H1 (cell line): ENCODE results near the gene FANK1. TPM values are rescaled to one million over a fixed set of nuclear protein-coding genes. Genes with fewer than 3 reads are reported as not detected.

Experiments
- CTCF ChIA-PET: fragments of 300-600 bp; sonication (Branson Sonifier 250); formaldehyde crosslinking; loops from one replicate; lab custom pipeline; 2021; ENCODE audit not compliant: partially characterized antibody; lab: Charles Lee
- POLR2A ChIA-PET: fragments of 300-600 bp; sonication (Branson Sonifier 250); formaldehyde crosslinking; loops from one replicate; lab custom pipeline; 2021; ENCODE audit warnings: inconsistent platforms; ENCODE audit not compliant: partially characterized antibody; lab: Charles Lee
- DNase-seq, 2 experiments: peaks; one replicate each; pipeline versions ENCODE4 v3.0.0 to v3.0.0-alpha.2; 2010 to 2022; ENCODE audit warnings: low spot score in 2 of 2, low read depth in 1 of 2, mixed read lengths in 1 of 2
- FAIRE-seq: peaks from 2 replicates; lab custom pipeline; 2011; peaks lifted over from hg19 to GRCh38; lab: Jason Lieb, UNC
- H2AFZ ChIP-seq: 2 replicates; pipeline ENCODE4 v1.8.1; 2012; ENCODE audit warnings: low read length, inconsistent platforms
- H2AK5ac ChIP-seq: 2 replicates; pipeline ENCODE4 v1.6.1; 2013; ENCODE audit warnings: low read depth, low read length
- H2BK120ac ChIP-seq: replicated peaks from 2 replicates; pipeline ENCODE3; 2013; ENCODE audit warnings: low read depth, low read length, inconsistent platforms
- H2BK12ac ChIP-seq: 2 replicates; pipeline ENCODE4 v1.6.1; 2013; ENCODE audit warnings: low read depth, low read length
- H2BK15ac ChIP-seq: 2 replicates; pipeline ENCODE4 v1.6.1; 2013; ENCODE audit warnings: low read length
- H2BK20ac ChIP-seq: 2 replicates; pipeline ENCODE4 v1.6.1; 2013; ENCODE audit warnings: low read length
- H2BK5ac ChIP-seq: 2 replicates; pipeline ENCODE4 v1.6.1; 2013; ENCODE audit warnings: low read depth, low read length
- H3K14ac ChIP-seq: 2 replicates; pipeline ENCODE4 v1.6.1; 2013; ENCODE audit warnings: inconsistent platforms; ENCODE audit not compliant: insufficient read length
- H3K18ac ChIP-seq: 2 replicates; pipeline ENCODE4 v1.6.1; 2013; ENCODE audit warnings: low read length; ENCODE audit errors: extremely low read depth
- H3K23ac ChIP-seq: 2 replicates; pipeline ENCODE4 v1.6.1; 2013; ENCODE audit warnings: inconsistent platforms; ENCODE audit not compliant: insufficient read length
- H3K23me2 ChIP-seq: 2 replicates; pipeline ENCODE4 v1.6.1; 2013; ENCODE audit warnings: low read depth, low read length
- H3K27ac ChIP-seq: 2 replicates; pipeline ENCODE4 v1.6.1; 2011; ENCODE audit warnings: low read depth, low read length, inconsistent platforms
- H3K27me3 ChIP-seq, 4 experiments: replicated peaks in 1 of 4; 1 replicate in 1 of 4; 2 replicates in 3 of 4; pipeline versions ENCODE4 v1.6.1 to v1.8.1; 2011 to 2013; ENCODE audit warnings: low read length in 3 of 4, mild to moderate bottlenecking in 3 of 4, inconsistent platforms in 2 of 4, mixed read lengths in 2 of 4, moderate library complexity in 1 of 4; ENCODE audit not compliant: control insufficient read depth in 3 of 4, insufficient read depth in 3 of 4; ENCODE audit errors: extremely low read depth in 1 of 4
- H3K36me3 ChIP-seq, 4 experiments: 2 replicates each; pipeline versions ENCODE4 v1.6.1 to v1.8.1; 2011 to 2013; ENCODE audit warnings: mild to moderate bottlenecking in 4 of 4, low read length in 3 of 4, moderate library complexity in 2 of 4, control low read depth in 1 of 4, inconsistent platforms in 1 of 4; ENCODE audit not compliant: insufficient read depth in 4 of 4, control insufficient read depth in 2 of 4
- H3K4ac ChIP-seq: replicated peaks from 2 replicates; pipeline ENCODE3; 2013; ENCODE audit warnings: low read length, low read depth, mixed read lengths, inconsistent platforms; ENCODE audit not compliant: insufficient read length
- H3K4me1 ChIP-seq, 4 experiments: replicated peaks in 1 of 4; 1 replicate in 1 of 4; 2 replicates in 3 of 4; pipeline versions ENCODE4 v1.6.1 to v1.8.1; 2011 to 2013; ENCODE audit warnings: low read length in 3 of 4, inconsistent platforms in 2 of 4, mixed read lengths in 1 of 4; ENCODE audit not compliant: insufficient read depth in 4 of 4, control insufficient read depth in 3 of 4
- H3K4me2 ChIP-seq, 2 experiments: 2 replicates each; pipeline versions ENCODE4 v1.6.1 to v1.8.1; 2011 to 2013; ENCODE audit warnings: low read depth in 2 of 2, low read length in 2 of 2, control low read depth in 1 of 2, inconsistent platforms in 1 of 2, mild to moderate bottlenecking in 1 of 2; ENCODE audit not compliant: insufficient read depth in 1 of 2
- H3K4me3 ChIP-seq, 4 experiments: fragments of 200-600, 300-600 bp in 1 of 4; sonication (generic), shearing (Covaris generic), sonication (Bioruptor Twin) in 1 of 4; 2 replicates each; pipeline versions ENCODE4 v1.5.1 to v1.8.1; 2011 to 2016; ENCODE audit warnings: low read length in 4 of 4, low read depth in 3 of 4, control low read depth in 2 of 4, inconsistent platforms in 2 of 4, mild to moderate bottlenecking in 2 of 4, mixed read lengths in 1 of 4, moderate library complexity in 1 of 4; ENCODE audit not compliant: insufficient read depth in 2 of 4; ENCODE audit errors: extremely low read depth in 1 of 4
- H3K56ac ChIP-seq: replicated peaks from 2 replicates; pipeline ENCODE3; 2013; ENCODE audit warnings: low read depth, mild to moderate bottlenecking, mixed read lengths, low read length, inconsistent platforms; ENCODE audit not compliant: insufficient read length
- H3K79me1 ChIP-seq: 2 replicates; pipeline ENCODE4 v1.6.1; 2013; ENCODE audit warnings: low read depth, low read length, control low read depth
- H3K79me2 ChIP-seq, 2 experiments: 2 replicates each; pipeline versions ENCODE4 v1.6.1 to v1.8.1; 2012 to 2013; ENCODE audit warnings: low read length in 2 of 2, mild to moderate bottlenecking in 2 of 2, inconsistent platforms in 1 of 2; ENCODE audit not compliant: insufficient read depth in 2 of 2, control insufficient read depth in 1 of 2
- H3K9ac ChIP-seq, 4 experiments: replicated peaks in 1 of 4; 1 replicate in 1 of 4; 2 replicates in 3 of 4; pipeline versions ENCODE4 v1.6.1 to v1.8.1; 2011 to 2013; ENCODE audit warnings: low read depth in 3 of 4, low read length in 3 of 4, control low read depth in 2 of 4, mild to moderate bottlenecking in 2 of 4, moderate library complexity in 2 of 4, inconsistent platforms in 1 of 4; ENCODE audit errors: extremely low read depth in 1 of 4
- H3K9me3 ChIP-seq, 2 experiments: 2 replicates each; pipeline versions ENCODE4 v1.6.1 to v1.8.1; 2012 to 2013; ENCODE audit warnings: mild to moderate bottlenecking in 2 of 2, moderate library complexity in 2 of 2, control low read depth in 1 of 2, inconsistent platforms in 1 of 2, low read depth in 1 of 2, low read length in 1 of 2, mixed read lengths in 1 of 2; ENCODE audit not compliant: insufficient read depth in 2 of 2
- H4K20me1 ChIP-seq, 2 experiments: replicated peaks in 1 of 2; 2 replicates each; pipeline versions ENCODE3 to v1.8.1; 2011 to 2013; ENCODE audit warnings: inconsistent platforms in 2 of 2, low read length in 2 of 2, mild to moderate bottlenecking in 1 of 2; ENCODE audit not compliant: insufficient read depth in 2 of 2, control insufficient read depth in 1 of 2
- H4K5ac ChIP-seq: 2 replicates; pipeline ENCODE4 v1.6.1; 2013; ENCODE audit warnings: low read length, low read depth, mixed read lengths, inconsistent platforms; ENCODE audit not compliant: insufficient read length
- H4K8ac ChIP-seq: 2 replicates; pipeline ENCODE4 v1.8.0; 2013; ENCODE audit warnings: mild to moderate bottlenecking, moderate library complexity, low read length, inconsistent platforms; ENCODE audit not compliant: insufficient read depth; ENCODE audit errors: extremely low read depth
- H4K91ac ChIP-seq: replicated peaks from 2 replicates; pipeline ENCODE3; 2013; ENCODE audit warnings: low read length, mixed read lengths, inconsistent platforms; ENCODE audit not compliant: insufficient read length
- ATF3 ChIP-seq: IDR thresholded peaks from 2 replicates; pipeline ENCODE4 v1.6.1; 2011; ENCODE audit warnings: low read depth, mild to moderate bottlenecking, low read length; ENCODE audit not compliant: insufficient read depth
- CBX8 ChIP-seq: fragments of 300-800, 300-1000 bp; sonication (generic); IDR thresholded peaks from 2 replicates; pipeline ENCODE4 v1.7.1; 2016; ENCODE audit warnings: low read depth, low read length, borderline replicate concordance
- CREB1 ChIP-seq: IDR thresholded peaks from 2 replicates; pipeline ENCODE4 v1.6.1; 2012; ENCODE audit warnings: inconsistent platforms
- EP300 ChIP-seq, 2 experiments: IDR thresholded peaks; 1 replicate in 1 of 2; 2 replicates in 1 of 2; pipeline ENCODE4 v1.6.1; 2011 to 2012; ENCODE audit warnings: low read depth in 2 of 2, low read length in 2 of 2, mild to moderate bottlenecking in 2 of 2, borderline replicate concordance in 1 of 2, inconsistent platforms in 1 of 2, moderate library complexity in 1 of 2
- POLR2AphosphoS5 ChIP-seq: IDR thresholded peaks from 2 replicates; pipeline ENCODE4 v1.6.1; 2011; ENCODE audit warnings: low read depth, low read length
- RAD21 ChIP-seq, 2 experiments: IDR thresholded peaks in 1 of 2; conservative IDR thresholded peaks in 1 of 2; 2 replicates each; pipeline ENCODE4 v1.6.1; 2011; ENCODE audit warnings: low read depth in 2 of 2, low read length in 2 of 2, improper control_type of control experiment in 1 of 2, inconsistent platforms in 1 of 2, mild to moderate bottlenecking in 1 of 2, moderate library complexity in 1 of 2
- RFX5 ChIP-seq: IDR thresholded peaks from 2 replicates; pipeline ENCODE4 v1.6.1; 2011; ENCODE audit warnings: low read depth, low read length, improper control_type of control experiment, borderline replicate concordance
- SIN3A ChIP-seq, 2 experiments: IDR thresholded peaks in 1 of 2; conservative IDR thresholded peaks in 1 of 2; 2 replicates each; pipeline ENCODE4 v1.6.1; 2011 to 2012; ENCODE audit warnings: low read length in 2 of 2, improper control_type of control experiment in 1 of 2, low read depth in 1 of 2, mild to moderate bottlenecking in 1 of 2
- TEAD4 ChIP-seq: IDR thresholded peaks from 2 replicates; pipeline ENCODE4 v1.6.1; 2012; ENCODE audit warnings: low read depth, low read length, inconsistent platforms, mixed read lengths
- WGBS, 2 experiments: shearing (Covaris generic) in 1 of 2; methylation state at CpG; one replicate each; pipeline versions ENCODE4 v1.1.6 to v1.1.7; 2013 to 2015; ENCODE audit warnings: low lambda C conversion rate in 2 of 2, mixed read lengths in 2 of 2, inconsistent platforms in 1 of 2, low coverage in 1 of 2, missing lambda C conversion rate in 1 of 2; ENCODE audit not compliant: insufficient replicate concordance in 2 of 2, insufficient coverage in 1 of 2, insufficient read length in 1 of 2; ENCODE audit errors: extremely low coverage in 1 of 2, missing lambda C conversion rate in 1 of 2; 5-methylcytosine and 5-hydroxymethylcytosine counted together
- polyA plus RNA-seq, 7 experiments: library from polyadenylated mRNA; depleted of rRNA in 3 of 7; stranded (reverse) in 5 of 7; unstranded in 2 of 7; fragments of >200 nt in 5 of 7; fragments of 200-250 nt in 2 of 7; gene quantifications; 1 replicate in 5 of 7; 2 replicates in 1 of 7; 4 replicates in 1 of 7; pipeline versions ENCODE4 v1.2.1 to v1.2.3, GENCODE V29; 2011 to 2013; ENCODE audit warnings: missing spikeins in 2 of 7, mixed read lengths in 2 of 7
- total RNA-seq: library from RNA; stranded (reverse); fragmentation: NEBNext Ultra II Directional; extraction: Animal tissue kit (Norgen Biotek cat#: 25700); gene quantifications from 2 replicates; pipeline ENCODE4 v1.2.1, GENCODE V29; 2021

Gene FANK1
- total and polyA plus RNA-seq, 2 of the 8 experiments (the other 6 are each of a cell fraction or from before 2014, with no cell fraction given): 1.2 TPM; not detected in 1

GRCh38 chr10:125980521-125981035 lies 84.2 kb downstream of the FANK1 start:
- Histone ChIP-seq H3K56ac (no peak overlapping the region), H3K36me3 (no peaks in the 10 kb centered on the region), H4K20me1 (no peaks in the 10 kb centered on the region), H2BK120ac (no peak overlapping the region), H2BK15ac (no peak overlapping the region), H3K23me2 (no peaks in the 10 kb centered on the region; the same call in 1 of the 2 replicates), H3K23ac (no peak overlapping the region), H3K4ac (no peak overlapping the region), H2AK5ac (no peak overlapping the region), H3K4me3 (no peak overlapping the region), H3K14ac (no peak overlapping the region), H3K4me2 (no peak overlapping the region), H4K5ac (no peak overlapping the region), H3K79me2 (no peaks in the 10 kb centered on the region), H4K8ac (no peak overlapping the region), H3K9me3 (no peaks in the 10 kb centered on the region), H3K79me1 (no peaks in the 10 kb centered on the region), H4K91ac (no peak overlapping the region), H2AFZ (no peak overlapping the region), H2BK12ac (no peak overlapping the region), H3K4me1 (peaks cover 0 to 15% (median 2%) of the 10 kb centered on the region in 4 experiments; a peak in 5 of 7 replicates), H2BK5ac (no peak overlapping the region), H3K27ac (no peak overlapping the region), H2BK20ac (no peak overlapping the region), H3K27me3 (no peaks in the 10 kb centered on the region), H3K18ac (no peak overlapping the region), H3K9ac (no peak overlapping the region)
- DNase-seq (no peak), FAIRE-seq (no peak)
- CTCF ChIA-PET: interaction anchor here (0.7 to 4.8 kb wide), 11 partner anchors 9 to 523 kb away, joined by 3 to 21 read pairs (median 4); no protein-coding TSS in a partner anchor
- POLR2A ChIA-PET: no interaction called here
- WGBS, 2 experiments: 88% methylated on average over 6 of the region's 6 CpGs; no CpG with 5 or more reads in 1 of the 2 experiments
- TF ChIP-seq RAD21 (IDR thresholded peaks at IDR 0.05 in 1 of 2, conservative IDR thresholded peaks at IDR 0.05 in 1 of 2; ENCODE audit: low read depth in 2 of 2, low read length in 2 of 2) (no peak), EP300 (IDR thresholded peaks at IDR 0.05; ENCODE audit: borderline replicate concordance in 1 of 2, low read depth in 2 of 2, low read length in 2 of 2) (no peak), CREB1 (no peak), TEAD4 (no peak), SIN3A (conservative IDR thresholded peaks at IDR 0.05 in 1 of 2, IDR thresholded peaks at IDR 0.05 in 1 of 2; ENCODE audit: low read depth in 1 of 2, low read length in 2 of 2) (no peak), RFX5 (no peak), CBX8 (no peak), ATF3 (no peak), POLR2AphosphoS5 (no peak)
